Mucosa of gallbladder (tissue), 1 donor: ENCODE data around the gene PLEKHG3. TPM values are rescaled to one million over a fixed set of nuclear protein-coding genes. Genes with fewer than 3 reads are reported as not detected.
"Not testable (repeated sequence)": the region's sequence is repeated elsewhere in the genome, so short reads cannot be mapped to it uniquely, and the experiment has no call there.

Experiments used
- DNase-seq: peaks from one replicate; pipeline ENCODE4 v3.0.0-alpha.2; 2020; ENCODE audit warnings: low spot score
- total RNA-seq: library from RNA; stranded (reverse); gene quantifications from one replicate; pipeline ENCODE4 v1.2.1, GENCODE V29; 2021
- donor health status: DM: no; HTN: no; CAD: no.

Gene PLEKHG3
- total RNA-seq, 1 donor from 2014 or later: 101 TPM

DNA sequence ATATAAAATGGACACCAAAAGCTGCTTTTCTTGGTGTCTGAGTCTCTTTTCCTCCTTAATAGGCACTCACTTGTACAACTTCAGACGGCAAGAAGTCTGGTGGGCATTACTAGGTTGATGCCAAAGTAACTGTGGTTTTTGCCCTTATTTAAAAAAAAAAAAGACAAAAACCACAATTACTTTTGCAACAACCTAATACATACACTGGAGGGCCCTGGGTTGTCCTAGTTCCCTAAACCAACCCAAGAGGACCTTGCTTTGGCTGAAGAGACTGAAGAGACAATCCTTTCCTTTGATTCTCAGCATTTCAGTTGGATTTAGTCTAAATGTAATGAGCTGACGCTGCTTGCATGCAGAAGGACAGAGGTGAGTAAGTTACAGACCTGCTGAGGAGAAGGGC, 16.2 kb upstream of the PLEKHG3 start:
- no peak for DNase-seq

DNA sequence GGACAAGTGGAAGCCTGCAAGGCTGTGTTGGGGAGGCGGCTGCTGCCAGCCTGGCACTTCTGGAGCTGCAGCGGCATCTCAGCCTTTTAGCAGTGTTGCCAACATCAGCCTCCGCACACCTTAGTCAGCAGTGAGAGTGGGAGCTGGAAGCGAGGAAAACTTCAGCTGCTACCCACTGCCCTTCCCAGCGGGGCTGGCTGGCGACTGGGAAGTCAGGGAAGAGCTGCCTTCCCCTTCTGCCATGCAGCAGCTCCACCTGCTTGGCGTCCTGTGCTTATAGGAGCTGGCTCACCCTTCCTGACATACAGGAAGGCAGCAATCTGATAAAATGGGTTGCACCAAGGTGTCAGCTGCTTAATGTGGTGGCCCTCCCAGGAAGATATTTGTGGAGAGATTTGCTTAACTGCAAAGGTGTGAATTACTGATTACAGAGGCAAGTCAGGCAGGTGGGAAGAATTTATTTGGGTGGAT, 15.4 kb upstream of the PLEKHG3 start:
- DNase-seq: no peak

DNA sequence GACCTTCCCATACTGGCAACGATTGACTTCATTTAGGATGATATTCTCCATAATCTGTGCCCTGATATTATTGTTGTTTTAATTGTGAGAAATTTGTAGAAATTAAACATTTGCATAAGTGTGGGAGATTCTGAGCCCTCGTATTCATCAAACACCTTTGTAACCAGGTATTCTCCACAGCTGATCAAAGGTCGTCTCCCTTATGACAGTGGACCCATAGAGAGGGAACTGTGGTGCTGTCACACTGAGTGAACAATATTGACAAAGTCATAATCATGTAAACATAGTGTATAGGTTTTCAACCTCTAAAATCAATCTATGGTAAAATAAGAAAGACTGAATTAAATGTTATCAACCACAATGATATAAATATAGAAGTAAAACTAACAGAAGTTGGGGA, 14.9 kb upstream of the PLEKHG3 start:
- DNase-seq: no peak

DNA sequence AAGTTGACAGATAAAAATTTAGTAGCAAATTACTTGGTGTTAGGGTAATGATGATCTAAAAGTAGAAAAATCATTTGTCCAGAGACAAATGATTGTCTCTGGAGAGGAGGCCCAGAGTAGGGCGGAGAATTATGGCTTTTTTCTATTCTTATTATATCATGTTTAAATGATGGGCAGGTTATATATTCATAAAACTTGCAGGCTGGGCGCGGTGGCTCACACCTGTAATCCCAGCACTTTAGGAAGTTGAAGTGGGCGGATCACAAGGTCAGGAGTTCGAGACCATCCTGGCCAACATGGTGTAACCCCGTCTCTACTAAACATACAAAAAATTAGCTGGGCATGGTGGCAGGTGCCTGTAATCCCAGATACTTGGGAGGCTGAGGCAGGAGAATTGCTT, 13.6 kb upstream of the PLEKHG3 start:
- not testable (repeated sequence) for DNase-seq

DNA sequence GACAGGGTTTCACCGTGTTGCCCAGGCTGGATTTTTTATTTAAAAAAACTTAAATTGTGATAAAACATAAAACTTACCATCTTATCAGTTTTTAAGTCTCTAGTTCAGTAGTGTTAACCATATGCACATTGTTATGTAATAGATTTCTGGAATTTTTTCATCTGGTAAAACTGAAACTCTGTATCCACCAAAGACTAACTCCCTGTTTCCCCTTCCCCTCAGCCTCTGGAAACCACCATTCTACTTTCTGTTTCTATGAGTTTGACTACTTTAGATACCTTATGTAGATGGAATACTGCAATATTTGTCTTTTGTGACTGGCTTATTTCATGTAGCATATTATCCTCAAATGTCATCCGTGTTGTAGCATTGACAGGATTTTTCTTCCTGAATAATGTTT, 12.8 kb upstream of the PLEKHG3 start:
- no peak for DNase-seq

DNA sequence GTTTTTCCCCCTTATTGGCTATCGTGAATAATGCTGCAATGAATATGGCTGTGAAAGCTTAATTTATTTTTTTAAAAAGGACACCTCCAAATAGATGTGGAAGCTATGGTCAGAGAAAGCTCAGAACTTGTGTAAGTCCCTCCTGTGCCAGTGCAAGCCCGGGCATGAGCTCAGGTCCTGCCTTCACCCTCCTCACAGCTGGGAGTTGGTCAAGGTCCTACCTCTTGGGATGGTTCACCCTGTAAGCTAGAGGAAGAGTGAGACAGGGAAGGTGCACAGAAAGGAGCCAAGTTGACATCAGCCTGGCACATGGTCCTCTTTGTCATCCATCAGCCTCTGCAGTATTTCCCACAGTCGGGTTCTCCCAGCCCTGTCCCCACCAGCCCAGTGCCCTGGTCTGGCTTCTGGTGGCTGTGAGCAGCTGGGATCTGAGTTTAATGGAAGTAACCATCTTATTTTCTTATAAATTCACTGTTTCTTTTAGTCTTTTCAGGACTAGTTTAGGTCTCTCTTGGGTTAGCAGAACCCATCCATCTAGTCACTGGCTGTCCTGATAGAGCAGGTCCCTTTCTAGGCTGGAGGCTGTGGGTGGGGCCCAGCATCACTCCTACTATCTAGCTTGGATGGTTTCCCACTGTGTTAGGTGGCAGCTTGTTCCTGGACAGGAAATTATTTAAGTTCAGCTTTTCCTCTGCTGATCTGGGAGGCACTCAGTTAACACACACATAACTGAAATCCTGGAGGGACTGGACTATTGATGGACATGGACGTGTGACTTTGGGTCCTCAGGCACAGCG, 11.8 kb upstream of the PLEKHG3 start:
- DNase-seq: no peak

DNA sequence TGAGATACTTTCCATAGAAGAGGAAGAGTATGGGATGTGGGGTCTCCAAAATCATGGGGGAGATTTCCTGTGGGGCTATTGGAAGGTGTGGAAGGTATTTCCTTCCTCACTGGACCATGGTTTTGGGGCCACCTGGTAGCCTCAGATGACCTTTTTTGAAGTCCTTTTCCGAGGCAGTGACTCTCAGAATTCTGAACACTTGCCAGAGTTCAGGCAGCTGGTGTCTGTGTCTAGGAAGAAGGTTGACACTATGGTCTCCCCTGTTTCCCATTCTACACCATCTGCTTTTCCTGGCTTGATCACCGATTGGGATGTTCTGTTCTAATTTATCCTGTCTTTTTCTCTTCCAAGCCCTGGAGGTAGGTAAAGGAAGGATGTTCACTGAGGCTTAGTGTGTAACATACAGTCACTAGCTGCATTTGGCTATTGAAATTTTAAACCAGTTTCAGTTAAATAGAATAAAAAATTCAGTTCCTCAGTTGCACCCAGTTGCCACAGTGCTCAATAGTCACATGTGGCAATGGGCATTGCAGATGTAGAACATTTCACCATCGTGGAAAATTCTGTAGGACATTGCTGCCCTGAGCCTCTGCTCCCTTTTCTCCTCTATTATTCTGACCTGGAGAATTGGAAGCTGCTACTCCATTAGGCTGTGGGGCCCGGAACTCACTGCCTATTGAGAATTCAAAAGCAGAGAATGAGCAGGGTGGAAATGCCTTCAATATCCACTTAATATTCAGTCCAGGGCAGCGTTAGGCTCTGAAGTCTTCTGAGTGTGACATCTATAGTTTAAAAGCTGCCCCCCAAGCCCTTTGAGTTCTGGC, 11.0 kb upstream of the PLEKHG3 start:
- no peak for DNase-seq

DNA sequence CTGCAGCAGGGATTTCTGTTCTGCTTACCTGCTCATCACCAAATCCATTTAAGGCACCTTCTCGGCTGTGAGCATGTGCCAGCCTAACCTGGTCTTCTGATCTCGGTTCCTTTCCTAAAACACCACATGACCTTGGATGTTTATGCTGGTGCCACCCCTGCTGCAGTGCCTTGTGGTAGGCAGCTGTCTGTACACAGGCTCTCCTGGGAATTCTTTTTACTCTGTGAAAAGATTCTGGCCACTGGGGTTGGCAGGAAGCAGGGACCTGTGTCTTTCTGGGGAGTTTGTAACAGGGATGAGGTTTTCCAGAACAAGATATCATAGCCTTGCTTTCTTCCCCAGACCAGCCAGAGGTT, 10.4 kb upstream of the PLEKHG3 start:
- DNase-seq: no peak

DNA sequence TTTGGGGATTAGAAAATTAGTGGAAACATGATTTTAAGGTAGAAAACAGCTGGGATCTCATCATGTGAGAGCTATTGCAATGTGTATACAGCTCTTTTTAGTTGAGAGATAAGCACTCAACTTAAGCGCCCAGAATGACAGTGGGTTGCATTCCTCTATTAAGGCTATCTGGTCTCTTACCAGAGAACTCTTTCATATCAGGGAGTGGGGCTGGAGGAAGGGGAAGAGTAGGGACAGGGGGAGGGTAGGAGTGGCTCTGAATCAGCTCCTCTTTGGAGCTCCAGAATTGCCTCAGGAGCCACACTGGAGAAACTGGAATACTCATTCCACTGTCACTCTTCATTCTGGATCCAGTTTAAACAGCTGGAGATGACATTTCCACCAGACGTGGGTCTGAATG, 9.2 kb upstream of the PLEKHG3 start:
- no peak for DNase-seq

DNA sequence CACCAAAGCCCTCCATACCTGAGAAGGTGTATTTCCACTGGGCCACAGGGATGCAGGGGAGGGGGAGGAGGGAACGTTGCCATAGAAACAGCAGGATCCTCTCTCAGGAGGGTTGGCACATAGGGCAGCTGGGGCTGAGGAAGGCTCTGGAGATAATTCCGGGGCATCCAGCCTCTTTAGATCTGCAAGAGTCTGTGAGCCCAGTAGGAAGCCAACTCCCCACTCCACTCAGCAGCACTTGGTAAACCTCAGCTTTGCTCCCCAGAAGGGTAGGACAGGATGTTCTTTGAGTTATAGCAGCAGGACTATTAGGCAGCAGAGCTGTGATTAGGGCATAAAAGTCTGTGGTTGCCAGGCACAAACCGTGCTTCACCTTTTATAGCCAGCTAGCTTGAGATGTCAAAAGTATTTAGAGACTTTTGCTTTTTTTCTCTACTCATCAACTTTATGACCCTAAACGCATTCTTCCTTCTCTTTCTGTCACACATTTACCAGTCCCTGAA, 7.8 kb upstream of the PLEKHG3 start:
- DNase-seq: no peak

DNA sequence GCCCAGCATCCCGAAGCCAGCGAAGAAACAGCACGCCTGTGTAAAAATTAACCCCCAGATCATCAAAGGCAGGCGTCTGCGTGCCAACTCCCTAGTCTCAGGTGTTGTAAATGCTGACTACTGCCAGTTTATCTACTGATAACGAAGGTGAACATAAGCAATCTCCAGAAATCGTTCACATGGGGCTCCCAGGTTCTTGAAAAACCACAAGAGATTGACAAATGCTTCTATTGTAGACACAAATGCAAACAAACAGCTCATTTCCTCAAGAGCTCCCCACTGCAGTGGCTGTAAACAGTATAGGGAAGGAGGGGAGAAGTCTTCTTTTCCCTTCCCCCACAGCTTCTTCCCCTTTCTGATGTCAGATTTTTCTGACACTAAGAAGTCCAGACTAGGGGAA, 5.3 kb upstream of the PLEKHG3 start:
- DNase-seq: peak; percentile 70

DNA sequence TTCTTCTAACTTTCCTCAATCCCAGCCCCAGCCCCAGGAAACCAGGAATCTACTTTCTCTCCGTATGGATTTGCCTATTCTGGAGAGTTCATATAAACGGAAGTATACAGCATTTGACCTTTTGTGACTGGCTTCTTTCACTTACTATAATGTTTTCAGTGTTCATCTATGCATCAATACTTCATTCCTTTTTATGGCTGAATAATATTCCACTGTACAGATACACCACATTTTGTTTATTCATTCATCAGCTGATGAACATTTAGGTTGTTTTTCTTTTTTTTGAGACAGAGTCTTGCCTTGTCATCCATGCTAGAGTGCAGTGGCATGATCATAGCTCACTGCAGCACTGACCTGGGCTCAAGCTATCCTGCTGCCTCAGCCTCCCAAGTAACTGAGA, 3.9 kb upstream of the PLEKHG3 start:
- DNase-seq: no peak

DNA sequence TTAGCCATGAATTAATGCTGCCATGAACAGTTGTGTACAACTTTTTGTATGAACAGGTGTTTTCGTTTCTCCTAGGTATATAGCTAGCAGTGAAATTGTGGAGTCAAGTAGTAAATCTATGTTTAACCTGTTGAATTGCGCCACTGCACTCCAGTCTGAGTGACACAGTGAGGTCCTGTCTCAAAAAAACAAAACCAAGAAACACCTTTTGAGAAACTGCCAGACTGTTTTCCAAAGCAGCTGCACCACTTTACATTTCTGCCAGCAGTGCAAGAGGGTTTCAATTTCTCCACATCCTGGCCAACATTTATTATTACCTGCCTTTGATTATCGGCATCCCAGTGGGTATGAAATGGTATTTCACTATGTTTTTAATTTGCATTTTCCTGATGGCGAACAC, 3.3 kb upstream of the PLEKHG3 start:
- no peak for DNase-seq

DNA sequence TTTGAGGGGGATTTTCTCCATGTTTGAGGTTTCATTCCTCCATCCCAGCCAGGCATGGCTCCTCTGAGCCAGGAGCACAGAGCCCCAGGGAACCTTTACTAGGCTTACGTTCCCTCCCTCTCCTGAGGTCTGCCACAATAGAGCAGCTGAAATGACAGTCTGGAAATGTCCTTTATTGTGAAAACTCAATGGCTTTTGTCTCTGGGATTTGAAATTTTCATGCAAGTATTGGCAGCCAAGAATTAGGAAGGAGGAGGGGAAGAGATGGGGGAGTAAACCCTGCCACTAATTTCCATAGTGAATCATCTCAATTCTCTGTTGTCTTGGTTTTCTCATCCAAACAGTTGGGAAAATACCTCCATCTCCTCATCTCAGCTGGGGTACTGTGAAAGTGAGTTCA, 2.6 kb upstream of the PLEKHG3 start:
- DNase-seq: no peak

DNA sequence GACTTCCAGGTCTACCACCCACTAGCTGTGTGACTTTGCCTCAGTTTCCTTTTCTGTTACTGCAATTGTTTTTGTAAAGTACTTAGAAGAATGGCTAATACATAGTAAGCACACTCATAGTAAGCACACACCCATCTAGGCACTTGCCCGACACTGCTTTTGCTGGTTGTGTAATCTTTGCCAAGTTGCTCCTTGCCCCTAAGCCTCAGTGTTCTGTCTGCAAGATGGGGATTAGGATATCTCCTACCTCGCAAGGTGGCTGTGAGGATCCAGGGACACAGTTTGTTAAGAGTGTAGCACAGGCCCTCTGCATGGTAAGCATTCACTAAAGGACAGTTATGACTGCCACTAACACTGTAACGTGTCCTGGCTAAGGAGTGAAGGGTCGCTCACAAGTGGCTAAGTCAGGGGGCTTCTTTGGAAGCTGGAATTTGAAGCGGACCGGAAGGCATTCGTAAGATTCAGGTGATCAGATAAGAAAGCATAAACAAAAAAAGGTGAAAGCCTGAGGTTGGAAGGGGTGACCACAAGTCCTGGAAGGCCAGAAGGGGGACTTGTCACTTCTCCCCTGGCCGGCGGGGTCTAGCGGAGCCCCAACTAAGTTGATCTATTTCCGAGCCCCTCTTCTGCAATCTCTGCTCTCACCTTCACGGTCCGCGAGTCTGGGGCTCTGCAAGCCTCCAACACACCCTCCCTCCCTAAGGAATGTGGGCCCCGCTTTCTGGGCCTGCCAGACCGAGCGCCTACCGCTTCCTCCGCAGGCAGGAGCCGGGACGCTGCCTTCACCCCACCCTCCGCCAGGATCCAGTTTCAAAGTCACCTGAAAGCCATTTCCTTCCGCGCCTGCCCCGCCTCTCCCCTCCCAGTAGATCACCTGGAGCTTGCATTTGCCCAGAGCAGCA, 1.5 kb upstream of the PLEKHG3 start:
- DNase-seq: no peak

DNA sequence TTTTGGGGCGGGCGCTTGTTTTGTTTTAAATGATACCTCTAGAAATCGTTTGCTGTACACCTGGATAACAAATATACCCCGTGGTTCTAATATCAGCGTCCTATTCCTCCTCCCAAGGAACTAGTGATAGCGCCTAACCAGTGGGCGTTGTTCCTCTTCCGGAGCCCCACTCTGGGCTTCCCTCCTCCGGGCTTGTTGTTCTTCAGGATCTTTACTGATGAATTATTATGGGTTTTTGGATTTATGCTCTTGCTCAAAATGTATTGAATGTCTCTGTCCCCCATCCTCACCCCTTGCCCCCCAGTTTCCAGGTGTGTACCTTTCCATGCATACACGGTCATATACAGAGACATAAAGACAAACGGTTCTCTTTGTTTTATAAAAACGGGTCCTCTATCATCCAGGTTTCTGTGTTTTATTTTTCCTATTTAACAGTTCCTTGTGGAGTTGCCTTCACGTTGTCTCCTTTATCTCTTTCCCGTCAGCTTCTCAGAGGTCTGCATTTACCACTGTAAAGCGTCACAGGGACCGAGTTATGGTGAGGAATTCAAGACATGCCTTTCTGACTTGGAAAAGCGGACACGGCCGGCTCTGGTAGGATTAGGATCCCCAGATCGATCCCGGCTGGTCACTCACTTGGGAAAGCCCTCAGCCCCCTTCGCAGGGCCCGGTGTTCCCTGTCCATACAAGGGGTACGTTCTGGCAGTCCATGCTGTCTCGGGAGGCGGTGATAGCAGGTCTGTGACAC, 655 bp upstream of the PLEKHG3 start:
- DNase-seq: no peak

DNA sequence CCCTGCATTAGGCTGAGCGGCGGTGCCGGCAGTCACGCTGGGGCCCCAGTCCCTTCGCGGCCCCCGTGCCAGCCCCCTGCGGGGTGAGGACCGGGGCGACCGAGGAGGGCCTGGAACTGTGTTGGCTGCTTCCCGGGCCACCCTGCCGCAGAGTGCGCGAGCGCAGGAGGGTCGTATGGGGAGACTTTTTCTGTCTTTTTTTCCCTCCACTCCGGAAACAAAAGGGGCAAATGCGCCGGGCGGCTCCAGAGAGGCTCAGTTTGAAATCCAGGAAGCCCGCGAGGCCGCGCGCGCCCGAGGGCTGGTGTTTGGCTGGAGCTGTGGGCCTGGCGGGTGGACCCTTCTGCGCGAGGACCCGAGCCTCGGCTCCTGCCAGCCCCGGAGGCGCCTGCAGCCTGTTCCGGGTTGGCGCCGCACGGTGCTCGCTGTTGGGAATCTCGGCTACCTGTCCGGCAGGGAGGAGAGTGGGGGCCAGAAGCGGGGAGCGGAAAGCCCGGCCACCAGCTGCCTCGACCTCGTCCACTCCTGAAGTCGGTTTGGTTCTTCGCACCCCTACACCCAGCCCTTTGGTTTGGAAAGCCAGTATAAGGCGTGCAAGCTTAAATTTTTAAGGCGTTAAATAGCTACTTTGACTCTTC, 638 bp downstream of the PLEKHG3 start:
- no peak for DNase-seq

DNA sequence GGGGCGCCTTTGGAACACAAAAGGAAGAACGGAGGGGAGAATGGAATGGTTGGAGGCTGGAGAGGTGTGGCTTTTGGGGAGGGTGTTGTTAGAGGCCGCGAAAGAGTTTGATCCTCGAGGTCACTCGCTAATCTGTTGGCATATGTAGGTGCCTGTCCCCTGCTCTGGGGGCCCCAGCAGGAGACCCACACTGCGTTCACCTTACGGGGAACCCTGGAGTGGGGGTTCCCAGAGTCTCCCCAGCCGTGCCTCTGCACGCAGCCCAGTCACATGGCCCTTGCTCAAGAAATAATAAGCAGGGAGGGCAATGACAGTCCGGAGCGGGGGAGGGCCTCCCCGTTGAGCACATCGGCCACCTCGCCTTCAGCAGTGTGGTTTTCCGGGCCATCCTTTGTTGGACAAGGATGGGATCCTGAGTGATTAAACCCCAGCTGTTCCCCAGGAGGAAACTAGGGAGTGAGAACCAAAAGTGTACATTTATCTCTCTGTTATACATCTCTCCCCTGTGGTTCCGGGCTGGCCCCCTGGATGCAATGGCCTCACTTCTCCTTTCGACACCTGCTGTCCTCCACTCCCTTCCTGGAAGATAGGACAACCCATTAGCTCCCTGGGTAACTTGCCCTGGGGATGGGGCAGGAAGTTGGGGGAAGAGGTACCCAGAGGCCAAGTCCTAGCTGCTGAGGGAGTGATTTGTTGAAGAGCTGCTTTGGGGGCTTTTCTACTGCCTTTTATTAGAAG, 1.3 kb downstream of the PLEKHG3 start:
- no peak for DNase-seq

DNA sequence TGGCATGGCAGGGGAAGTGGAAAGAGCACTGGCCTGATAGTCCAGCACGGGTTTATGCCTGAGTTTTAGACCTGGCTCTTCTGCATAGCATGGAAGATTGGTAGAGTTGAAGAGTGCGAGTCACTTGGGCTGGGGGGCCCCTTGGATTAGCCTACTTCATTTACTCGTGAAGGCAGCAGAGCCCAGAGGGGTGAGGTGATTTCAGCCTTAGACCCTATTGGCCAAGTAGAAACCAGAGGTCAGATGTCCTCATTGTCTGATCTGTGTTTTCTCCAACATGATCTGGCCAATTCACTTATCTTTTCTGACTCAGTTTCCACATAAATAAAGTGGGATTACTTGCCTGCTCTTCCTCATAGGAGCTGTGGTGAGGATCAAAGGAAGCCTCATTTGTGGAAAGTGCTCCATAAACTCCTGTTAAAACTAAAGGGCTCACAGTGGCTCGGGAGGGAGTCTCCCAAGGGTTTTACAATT, 1.9 kb downstream of the PLEKHG3 start:
- no peak for DNase-seq
